Measurements from ENCODE around the gene TOX3. TPM values are rescaled to one million over a fixed set of nuclear protein-coding genes. Genes with fewer than 3 reads are reported as not detected.

TOX3 gene
- total RNA-seq, 1 experiment from 2014 or later = 20.2 TPM

DNA sequence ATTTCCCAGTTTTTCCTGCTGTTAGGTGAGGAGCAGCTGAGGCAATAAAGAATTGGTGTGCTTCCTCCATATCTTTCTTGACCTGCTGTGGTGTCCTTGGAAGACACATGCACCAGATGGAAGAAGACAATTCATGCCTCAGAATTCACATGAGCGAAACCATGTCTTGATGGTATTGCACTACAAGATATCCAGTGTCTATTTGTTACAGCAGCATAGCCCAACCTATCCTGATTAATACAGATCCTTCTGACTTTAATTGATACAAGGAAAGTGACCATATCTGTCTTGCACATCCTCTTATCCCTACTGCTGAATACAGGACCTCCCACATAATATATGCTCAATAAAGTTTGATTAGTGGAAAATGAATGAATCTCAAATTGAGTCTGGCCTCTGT is 9.1 kb upstream of the TOX3 start (continued):
- TF ChIP-seq FOXK1 (CRISPR knock-in tag; IDR thresholded peaks at IDR 0.05) (no peak), FOXP1 (CRISPR knock-in tag; IDR thresholded peaks at IDR 0.05; ENCODE audit: borderline replicate concordance) (no peak), NR1H2 (CRISPR knock-in tag; IDR thresholded peaks at IDR 0.05) (no peak), ATF1 (CRISPR knock-in tag; IDR thresholded peaks at IDR 0.05) (no peak), EMX1 (CRISPR knock-in tag; IDR thresholded peaks at IDR 0.05) (no peak), TEAD1 (CRISPR knock-in tag; IDR thresholded peaks at IDR 0.05) (no peak)
- TF ChIP-seq, protein P1, sequence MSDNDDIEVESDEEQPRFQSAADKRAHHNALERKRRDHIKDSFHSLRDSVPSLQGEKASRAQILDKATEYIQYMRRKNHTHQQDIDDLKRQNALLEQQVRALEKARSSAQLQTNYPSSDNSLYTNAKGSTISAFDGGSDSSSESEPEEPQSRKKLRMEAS (CRISPR knock-in tag; IDR thresholded peaks at IDR 0.05) = no peak
- TF ChIP-seq, protein P2, sequence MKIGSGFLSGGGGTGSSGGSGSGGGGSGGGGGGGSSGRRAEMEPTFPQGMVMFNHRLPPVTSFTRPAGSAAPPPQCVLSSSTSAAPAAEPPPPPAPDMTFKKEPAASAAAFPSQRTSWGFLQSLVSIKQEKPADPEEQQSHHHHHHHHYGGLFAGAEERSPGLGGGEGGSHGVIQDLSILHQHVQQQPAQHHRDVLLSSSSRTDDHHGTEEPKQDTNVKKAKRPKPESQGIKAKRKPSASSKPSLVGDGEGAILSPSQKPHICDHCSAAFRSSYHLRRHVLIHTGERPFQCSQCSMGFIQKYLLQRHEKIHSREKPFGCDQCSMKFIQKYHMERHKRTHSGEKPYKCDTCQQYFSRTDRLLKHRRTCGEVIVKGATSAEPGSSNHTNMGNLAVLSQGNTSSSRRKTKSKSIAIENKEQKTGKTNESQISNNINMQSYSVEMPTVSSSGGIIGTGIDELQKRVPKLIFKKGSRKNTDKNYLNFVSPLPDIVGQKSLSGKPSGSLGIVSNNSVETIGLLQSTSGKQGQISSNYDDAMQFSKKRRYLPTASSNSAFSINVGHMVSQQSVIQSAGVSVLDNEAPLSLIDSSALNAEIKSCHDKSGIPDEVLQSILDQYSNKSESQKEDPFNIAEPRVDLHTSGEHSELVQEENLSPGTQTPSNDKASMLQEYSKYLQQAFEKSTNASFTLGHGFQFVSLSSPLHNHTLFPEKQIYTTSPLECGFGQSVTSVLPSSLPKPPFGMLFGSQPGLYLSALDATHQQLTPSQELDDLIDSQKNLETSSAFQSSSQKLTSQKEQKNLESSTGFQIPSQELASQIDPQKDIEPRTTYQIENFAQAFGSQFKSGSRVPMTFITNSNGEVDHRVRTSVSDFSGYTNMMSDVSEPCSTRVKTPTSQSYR (CRISPR knock-in tag; IDR thresholded peaks at IDR 0.05) = no peak

DNA sequence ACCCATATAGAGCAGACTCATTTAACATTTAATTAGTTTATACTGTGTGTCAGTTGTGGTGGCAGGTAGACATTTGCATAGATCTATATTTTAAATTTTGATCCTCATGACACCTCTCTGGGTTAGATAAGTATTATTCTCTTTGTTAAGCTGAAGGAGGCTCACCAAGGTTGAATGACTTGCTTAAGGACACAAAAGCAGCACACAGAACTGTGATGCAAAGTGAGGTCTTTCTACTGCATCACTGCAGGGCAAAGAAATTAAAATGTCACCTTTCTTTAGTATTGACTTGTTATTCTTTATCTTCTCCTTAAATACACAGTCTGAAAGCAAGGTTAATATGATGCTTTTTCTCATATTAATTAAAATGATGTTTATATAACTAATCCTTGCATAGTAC is 8.6 kb upstream of the TOX3 start:
- Mint-ChIP-seq H3K9me3 (peaks cover 11% of the 10 kb centered on the region), H3K27ac (no peak overlapping the region), H3K4me3 (no peak overlapping the region), H3K4me1 (peaks cover 42% of the 10 kb centered on the region), H3K36me3 (peaks cover 6% of the 10 kb centered on the region), H3K27me3 (ENCODE audit: low read depth) (peaks cover 31% of the 10 kb centered on the region)
- no peak for ATAC-seq
- CTCF ChIA-PET = interaction anchor here (0.6 kb wide), 2 partner anchors 11 to 40 kb away, joined by 3 read pairs; no protein-coding TSS in a partner anchor
- no peak for TF ChIP-seq TEAD1 (CRISPR knock-in tag; IDR thresholded peaks at IDR 0.05)
- TF ChIP-seq, protein P1 (CRISPR knock-in tag; IDR thresholded peaks at IDR 0.05) = no peak
- TF ChIP-seq, protein P3, sequence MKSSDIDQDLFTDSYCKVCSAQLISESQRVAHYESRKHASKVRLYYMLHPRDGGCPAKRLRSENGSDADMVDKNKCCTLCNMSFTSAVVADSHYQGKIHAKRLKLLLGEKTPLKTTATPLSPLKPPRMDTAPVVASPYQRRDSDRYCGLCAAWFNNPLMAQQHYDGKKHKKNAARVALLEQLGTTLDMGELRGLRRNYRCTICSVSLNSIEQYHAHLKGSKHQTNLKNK (CRISPR knock-in tag; IDR thresholded peaks at IDR 0.05) = no peak
- TF ChIP-seq, protein P4, sequence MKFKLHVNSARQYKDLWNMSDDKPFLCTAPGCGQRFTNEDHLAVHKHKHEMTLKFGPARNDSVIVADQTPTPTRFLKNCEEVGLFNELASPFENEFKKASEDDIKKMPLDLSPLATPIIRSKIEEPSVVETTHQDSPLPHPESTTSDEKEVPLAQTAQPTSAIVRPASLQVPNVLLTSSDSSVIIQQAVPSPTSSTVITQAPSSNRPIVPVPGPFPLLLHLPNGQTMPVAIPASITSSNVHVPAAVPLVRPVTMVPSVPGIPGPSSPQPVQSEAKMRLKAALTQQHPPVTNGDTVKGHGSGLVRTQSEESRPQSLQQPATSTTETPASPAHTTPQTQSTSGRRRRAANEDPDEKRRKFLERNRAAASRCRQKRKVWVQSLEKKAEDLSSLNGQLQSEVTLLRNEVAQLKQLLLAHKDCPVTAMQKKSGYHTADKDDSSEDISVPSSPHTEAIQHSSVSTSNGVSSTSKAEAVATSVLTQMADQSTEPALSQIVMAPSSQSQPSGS (CRISPR knock-in tag; IDR thresholded peaks at IDR 0.05; ENCODE audit: borderline replicate concordance, low read depth) = no peak
- DNase-seq (ENCODE audit: low spot score) = no peak
- POLR2A ChIA-PET = no interaction called here

DNA sequence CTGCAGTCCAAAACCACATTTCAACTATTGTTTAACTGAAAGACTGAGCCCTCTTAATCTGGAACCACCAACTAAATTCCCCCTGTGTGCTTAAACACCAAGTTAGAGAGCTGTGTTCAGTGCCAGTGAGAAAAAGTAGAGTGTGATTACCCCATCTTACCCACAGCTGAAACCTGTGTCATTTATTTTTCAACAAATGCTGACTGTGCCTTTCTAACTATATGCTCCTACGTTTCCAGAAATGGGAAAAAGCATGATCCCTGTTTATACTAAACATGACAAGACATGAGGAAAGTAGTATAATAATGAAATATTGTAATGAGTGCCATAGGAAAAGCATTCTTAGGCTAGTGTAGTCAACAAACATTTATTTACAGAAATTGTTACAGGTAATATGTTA is 7.4 kb upstream of the TOX3 start:
- no peak for DNase-seq (ENCODE audit: low spot score)
- no peak for TF ChIP-seq FOXK1 (CRISPR knock-in tag; IDR thresholded peaks at IDR 0.05)
- TF ChIP-seq, protein P5, sequence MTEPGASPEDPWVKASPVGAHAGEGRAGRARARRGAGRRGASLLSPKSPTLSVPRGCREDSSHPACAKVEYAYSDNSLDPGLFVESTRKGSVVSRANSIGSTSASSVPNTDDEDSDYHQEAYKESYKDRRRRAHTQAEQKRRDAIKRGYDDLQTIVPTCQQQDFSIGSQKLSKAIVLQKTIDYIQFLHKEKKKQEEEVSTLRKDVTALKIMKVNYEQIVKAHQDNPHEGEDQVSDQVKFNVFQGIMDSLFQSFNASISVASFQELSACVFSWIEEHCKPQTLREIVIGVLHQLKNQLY (CRISPR knock-in tag; IDR thresholded peaks at IDR 0.05) = no peak
- TF ChIP-seq EMX1 (CRISPR knock-in tag; IDR thresholded peaks at IDR 0.05) = no peak
- TF ChIP-seq, protein P2 (CRISPR knock-in tag; IDR thresholded peaks at IDR 0.05) = no peak
- TF ChIP-seq GABPB1 (CRISPR knock-in tag; IDR thresholded peaks at IDR 0.05) = no peak
- no peak for TF ChIP-seq ZNF416 (CRISPR knock-in tag; IDR thresholded peaks at IDR 0.05)
- TF ChIP-seq ZNF232 (CRISPR knock-in tag; IDR thresholded peaks at IDR 0.05) = no peak
- no peak for TF ChIP-seq CREM (CRISPR knock-in tag; IDR thresholded peaks at IDR 0.05)
- TF ChIP-seq ZNF121 (CRISPR knock-in tag; IDR thresholded peaks at IDR 0.05) = no peak
- TF ChIP-seq SMAD3 (CRISPR knock-in tag; IDR thresholded peaks at IDR 0.05; ENCODE audit: borderline replicate concordance) = no peak
- no peak for TF ChIP-seq CREB1 (CRISPR knock-in tag; IDR thresholded peaks at IDR 0.05)
- TF ChIP-seq GRHL2 (CRISPR knock-in tag; IDR thresholded peaks at IDR 0.05; ENCODE audit: insufficient replicate concordance, severe bottlenecking) = no peak
- TF ChIP-seq RELA (CRISPR knock-in tag; IDR thresholded peaks at IDR 0.05; ENCODE audit: borderline replicate concordance) = no peak
- no peak for TF ChIP-seq NFATC4 (CRISPR knock-in tag; IDR thresholded peaks at IDR 0.05)
- CTCF ChIA-PET = no interaction called here
- Mint-ChIP-seq H3K4me1 (peaks cover 49% of the 10 kb centered on the region), H3K27me3 (ENCODE audit: low read depth) (peaks cover 43% of the 10 kb centered on the region), H3K4me3 (no peak overlapping the region), H3K27ac (no peak overlapping the region), H3K9me3 (peaks cover 11% of the 10 kb centered on the region), H3K36me3 (peaks cover 6% of the 10 kb centered on the region)
- no peak for ATAC-seq
- POLR2A ChIA-PET = no interaction called here

All from WTC11 (cell line).